ENCODE data around the gene EPDR1.

- TF ChIP-seq, protein P1, sequence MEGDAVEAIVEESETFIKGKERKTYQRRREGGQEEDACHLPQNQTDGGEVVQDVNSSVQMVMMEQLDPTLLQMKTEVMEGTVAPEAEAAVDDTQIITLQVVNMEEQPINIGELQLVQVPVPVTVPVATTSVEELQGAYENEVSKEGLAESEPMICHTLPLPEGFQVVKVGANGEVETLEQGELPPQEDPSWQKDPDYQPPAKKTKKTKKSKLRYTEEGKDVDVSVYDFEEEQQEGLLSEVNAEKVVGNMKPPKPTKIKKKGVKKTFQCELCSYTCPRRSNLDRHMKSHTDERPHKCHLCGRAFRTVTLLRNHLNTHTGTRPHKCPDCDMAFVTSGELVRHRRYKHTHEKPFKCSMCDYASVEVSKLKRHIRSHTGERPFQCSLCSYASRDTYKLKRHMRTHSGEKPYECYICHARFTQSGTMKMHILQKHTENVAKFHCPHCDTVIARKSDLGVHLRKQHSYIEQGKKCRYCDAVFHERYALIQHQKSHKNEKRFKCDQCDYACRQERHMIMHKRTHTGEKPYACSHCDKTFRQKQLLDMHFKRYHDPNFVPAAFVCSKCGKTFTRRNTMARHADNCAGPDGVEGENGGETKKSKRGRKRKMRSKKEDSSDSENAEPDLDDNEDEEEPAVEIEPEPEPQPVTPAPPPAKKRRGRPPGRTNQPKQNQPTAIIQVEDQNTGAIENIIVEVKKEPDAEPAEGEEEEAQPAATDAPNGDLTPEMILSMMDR (IDR thresholded peaks at IDR 0.05; ENCODE audit: insufficient read depth, low read length, poor library complexity, severe bottlenecking), result no peak
- TF ChIP-seq EZH2phosphoT487 (conservative IDR thresholded peaks at IDR 0.05; ENCODE audit: low read length), result no peak
These were observed 7.7 kb upstream of the EPDR1 start for GRCh38 chr7:37912756-37913155.

Data from SU-DHL-6 (cell line).